ENCODE data around the gene EXOC5. TPM values are rescaled to one million over a fixed set of nuclear protein-coding genes. Genes with fewer than 3 reads are reported as not detected.
A peak's percentile ranks its signal among the peaks of the same experiment; 100 is the strongest.

EXOC5 gene
- polyA plus RNA-seq, 1 donor from 2014 or later, result 138 TPM

DNA sequence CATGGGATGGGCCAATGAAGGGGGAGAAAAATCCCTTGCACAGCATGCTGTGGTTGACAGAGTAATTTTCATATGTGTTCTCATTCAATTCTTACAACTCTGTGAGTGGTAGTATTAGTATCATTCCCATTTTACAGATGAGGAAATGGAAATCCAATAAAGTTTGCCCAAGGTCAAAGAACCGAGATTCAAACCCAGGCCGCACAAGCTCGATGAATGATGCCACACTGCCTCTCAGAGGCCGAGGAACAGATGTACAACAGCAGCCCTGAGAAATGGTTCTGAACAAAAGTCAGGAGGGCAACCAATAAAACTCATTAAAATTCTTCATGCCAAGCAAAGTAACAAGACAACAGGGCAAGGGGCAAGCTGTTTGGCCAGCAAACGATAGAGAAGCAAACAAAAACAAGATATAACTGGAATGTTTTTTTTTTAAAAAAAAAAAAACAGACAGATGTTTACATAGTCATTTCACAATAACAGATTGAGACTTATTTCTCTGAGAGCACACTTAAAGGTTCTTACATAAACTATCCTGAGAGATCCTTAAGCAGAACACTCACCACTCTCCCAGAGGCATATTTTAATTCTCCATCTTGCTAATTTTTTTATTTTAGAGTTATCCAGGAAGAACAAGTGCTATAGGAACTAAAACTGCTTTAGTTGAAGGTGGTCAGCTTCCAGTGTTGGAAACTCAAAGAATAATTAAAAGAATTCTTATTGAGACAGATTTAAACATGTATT, 85.8 kb downstream of the EXOC5 start:
- no peak overlapping the region for H3K9ac ChIP-seq (ENCODE audit: low read length)
- no peak overlapping the region for H3K27ac ChIP-seq (ENCODE audit: low read length)
- H3K36me3 ChIP-seq (ENCODE audit: insufficient read depth, low read length), result no peaks in the 10 kb centered on the region
- H4K20me1 ChIP-seq (ENCODE audit: insufficient read depth), result no peaks in the 10 kb centered on the region
- no peak overlapping the region for H2AFZ ChIP-seq (ENCODE audit: low read depth, low read length)
- no peaks in the 10 kb centered on the region for H3K9me2 ChIP-seq (ENCODE audit: insufficient read depth, low read length)
- TF ChIP-seq TAF1 (IDR thresholded peaks at IDR 0.05; ENCODE audit: low read depth) (no peak), RAD21 (conservative IDR thresholded peaks at IDR 0.05) (peak; percentile 51), MXI1 (conservative IDR thresholded peaks at IDR 0.05; ENCODE audit: poor library complexity, severe bottlenecking) (no peak), EP300 (conservative IDR thresholded peaks at IDR 0.05; ENCODE audit: poor library complexity, severe bottlenecking) (no peak), SMC3 (conservative IDR thresholded peaks at IDR 0.05; ENCODE audit: poor library complexity) (peak; percentile 39)
- TF ChIP-seq, protein P1, sequence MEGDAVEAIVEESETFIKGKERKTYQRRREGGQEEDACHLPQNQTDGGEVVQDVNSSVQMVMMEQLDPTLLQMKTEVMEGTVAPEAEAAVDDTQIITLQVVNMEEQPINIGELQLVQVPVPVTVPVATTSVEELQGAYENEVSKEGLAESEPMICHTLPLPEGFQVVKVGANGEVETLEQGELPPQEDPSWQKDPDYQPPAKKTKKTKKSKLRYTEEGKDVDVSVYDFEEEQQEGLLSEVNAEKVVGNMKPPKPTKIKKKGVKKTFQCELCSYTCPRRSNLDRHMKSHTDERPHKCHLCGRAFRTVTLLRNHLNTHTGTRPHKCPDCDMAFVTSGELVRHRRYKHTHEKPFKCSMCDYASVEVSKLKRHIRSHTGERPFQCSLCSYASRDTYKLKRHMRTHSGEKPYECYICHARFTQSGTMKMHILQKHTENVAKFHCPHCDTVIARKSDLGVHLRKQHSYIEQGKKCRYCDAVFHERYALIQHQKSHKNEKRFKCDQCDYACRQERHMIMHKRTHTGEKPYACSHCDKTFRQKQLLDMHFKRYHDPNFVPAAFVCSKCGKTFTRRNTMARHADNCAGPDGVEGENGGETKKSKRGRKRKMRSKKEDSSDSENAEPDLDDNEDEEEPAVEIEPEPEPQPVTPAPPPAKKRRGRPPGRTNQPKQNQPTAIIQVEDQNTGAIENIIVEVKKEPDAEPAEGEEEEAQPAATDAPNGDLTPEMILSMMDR (IDR thresholded peaks at IDR 0.05; ENCODE audit: poor library complexity, severe bottlenecking), result peak; percentile 36
- TF ChIP-seq, protein P2, sequence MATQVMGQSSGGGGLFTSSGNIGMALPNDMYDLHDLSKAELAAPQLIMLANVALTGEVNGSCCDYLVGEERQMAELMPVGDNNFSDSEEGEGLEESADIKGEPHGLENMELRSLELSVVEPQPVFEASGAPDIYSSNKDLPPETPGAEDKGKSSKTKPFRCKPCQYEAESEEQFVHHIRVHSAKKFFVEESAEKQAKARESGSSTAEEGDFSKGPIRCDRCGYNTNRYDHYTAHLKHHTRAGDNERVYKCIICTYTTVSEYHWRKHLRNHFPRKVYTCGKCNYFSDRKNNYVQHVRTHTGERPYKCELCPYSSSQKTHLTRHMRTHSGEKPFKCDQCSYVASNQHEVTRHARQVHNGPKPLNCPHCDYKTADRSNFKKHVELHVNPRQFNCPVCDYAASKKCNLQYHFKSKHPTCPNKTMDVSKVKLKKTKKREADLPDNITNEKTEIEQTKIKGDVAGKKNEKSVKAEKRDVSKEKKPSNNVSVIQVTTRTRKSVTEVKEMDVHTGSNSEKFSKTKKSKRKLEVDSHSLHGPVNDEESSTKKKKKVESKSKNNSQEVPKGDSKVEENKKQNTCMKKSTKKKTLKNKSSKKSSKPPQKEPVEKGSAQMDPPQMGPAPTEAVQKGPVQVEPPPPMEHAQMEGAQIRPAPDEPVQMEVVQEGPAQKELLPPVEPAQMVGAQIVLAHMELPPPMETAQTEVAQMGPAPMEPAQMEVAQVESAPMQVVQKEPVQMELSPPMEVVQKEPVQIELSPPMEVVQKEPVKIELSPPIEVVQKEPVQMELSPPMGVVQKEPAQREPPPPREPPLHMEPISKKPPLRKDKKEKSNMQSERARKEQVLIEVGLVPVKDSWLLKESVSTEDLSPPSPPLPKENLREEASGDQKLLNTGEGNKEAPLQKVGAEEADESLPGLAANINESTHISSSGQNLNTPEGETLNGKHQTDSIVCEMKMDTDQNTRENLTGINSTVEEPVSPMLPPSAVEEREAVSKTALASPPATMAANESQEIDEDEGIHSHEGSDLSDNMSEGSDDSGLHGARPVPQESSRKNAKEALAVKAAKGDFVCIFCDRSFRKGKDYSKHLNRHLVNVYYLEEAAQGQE (IDR thresholded peaks at IDR 0.05; ENCODE audit: borderline replicate concordance), result no peak
- H3F3A ChIP-seq (ENCODE audit: insufficient read depth, low read length, poor library complexity, severe bottlenecking), result no peaks in the 10 kb centered on the region
- H3K4me3 ChIP-seq (ENCODE audit: low read length), result no peak overlapping the region
- H3K27me3 ChIP-seq (ENCODE audit: insufficient read depth, low read depth, low read length), result no peaks in the 10 kb centered on the region
- no peaks in the 10 kb centered on the region for H3K9me3 ChIP-seq (ENCODE audit: low read length)
- H3K79me2 ChIP-seq (replicated peaks; ENCODE audit: insufficient read depth, low read length), result no peaks in the 10 kb centered on the region
- H3K4me2 ChIP-seq (ENCODE audit: low read length), result no peak overlapping the region

DNA sequence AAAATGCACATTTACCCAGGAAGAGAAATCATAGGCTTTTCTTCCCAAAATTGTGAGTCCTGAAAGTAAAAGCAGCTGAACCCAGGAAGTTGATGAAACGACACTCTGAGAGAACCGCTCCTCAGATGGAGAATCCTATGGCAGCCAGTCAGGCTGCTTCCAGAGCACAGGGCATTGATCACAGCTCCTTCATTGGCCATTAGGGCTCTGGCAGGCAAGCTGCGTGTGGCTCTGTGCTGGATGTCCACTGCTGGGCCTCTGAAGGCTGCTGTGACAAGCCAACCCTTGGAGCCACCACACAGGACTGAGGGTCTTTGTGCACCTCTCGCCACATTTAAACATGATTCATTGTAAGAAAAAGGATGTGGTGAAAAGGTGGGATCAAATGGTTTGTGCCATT, 89.4 kb downstream of the EXOC5 start:
- H3F3A ChIP-seq (ENCODE audit: insufficient read depth, low read length, poor library complexity, severe bottlenecking), result no peaks in the 10 kb centered on the region
- no peak overlapping the region for H3K9ac ChIP-seq (ENCODE audit: low read length)
- TF ChIP-seq SMC3 (conservative IDR thresholded peaks at IDR 0.05; ENCODE audit: poor library complexity) (no peak), POLR2AphosphoS5 (IDR thresholded peaks at IDR 0.05) (no peak), RAD21 (conservative IDR thresholded peaks at IDR 0.05) (no peak), MXI1 (conservative IDR thresholded peaks at IDR 0.05; ENCODE audit: poor library complexity, severe bottlenecking) (no peak), EZH2 (IDR thresholded peaks at IDR 0.05; ENCODE audit: borderline replicate concordance, insufficient read depth, low read length, poor library complexity, severe bottlenecking) (no peak)
- TF ChIP-seq, protein P2 (IDR thresholded peaks at IDR 0.05; ENCODE audit: borderline replicate concordance), result no peak
- H3K27ac ChIP-seq (ENCODE audit: low read length), result no peak overlapping the region
- no peaks in the 10 kb centered on the region for H3K27me3 ChIP-seq (ENCODE audit: insufficient read depth, low read depth, low read length)
- no peak overlapping the region for H2AFZ ChIP-seq (ENCODE audit: low read depth, low read length)
- H3K4me3 ChIP-seq (ENCODE audit: low read length), result no peak overlapping the region
- H3K36me3 ChIP-seq (ENCODE audit: insufficient read depth, low read length), result no peaks in the 10 kb centered on the region
- no peaks in the 10 kb centered on the region for H3K9me2 ChIP-seq (ENCODE audit: insufficient read depth, low read length)
- H3K4me2 ChIP-seq (ENCODE audit: low read length), result no peak overlapping the region
- H3K79me2 ChIP-seq (replicated peaks; ENCODE audit: insufficient read depth, low read length), result no peaks in the 10 kb centered on the region
- no peaks in the 10 kb centered on the region for H3K9me3 ChIP-seq (ENCODE audit: low read length)
- H4K20me1 ChIP-seq (ENCODE audit: insufficient read depth), result no peaks in the 10 kb centered on the region
